GM21737 (cell line): ENCODE results near the gene CERS1.

Experiments
- ATAC-seq: cut with Tn5 transposase; IDR thresholded peaks from one replicate; pipeline ENCODE4 v1.9.1; 2021; ENCODE audit warnings: mild to moderate bottlenecking, moderate library complexity; ENCODE audit not compliant: unreplicated experiment

Gene CERS1

GRCh38 chr19:18858906-18859646 is 36.9 kb downstream of the CERS1 start:
- no peak for ATAC-seq

- ATAC-seq = no peak
These were observed 38.7 kb downstream of the CERS1 start for GRCh38 chr19:18857223-18857622.

GRCh38 chr19:18856385-18857126 is 39.4 kb downstream of the CERS1 start:
- no peak for ATAC-seq

- ATAC-seq = no peak
These were observed 40.1 kb downstream of the CERS1 start for GRCh38 chr19:18855647-18856384.

GRCh38 chr19:18854982-18855381 is 41.0 kb downstream of the CERS1 start:
- no peak for ATAC-seq

GRCh38 chr19:18853755-18854427 is 42.1 kb downstream of the CERS1 start:
- ATAC-seq = no peak

- no peak for ATAC-seq
These were observed 43.3 kb downstream of the CERS1 start for GRCh38 chr19:18852648-18853047.

GRCh38 chr19:18851673-18852325 is 44.2 kb downstream of the CERS1 start:
- no peak for ATAC-seq

GRCh38 chr19:18850471-18851375 is 45.2 kb downstream of the CERS1 start:
- ATAC-seq = no peak

- no peak for ATAC-seq
These were observed 46.0 kb downstream of the CERS1 start for GRCh38 chr19:18849838-18850400.

GRCh38 chr19:18848878-18849661 is 46.9 kb downstream of the CERS1 start:
- ATAC-seq = no peak

- ATAC-seq = no peak
These were observed 48.2 kb downstream of the CERS1 start for GRCh38 chr19:18847549-18848463.

- no peak for ATAC-seq
These were observed 49.0 kb downstream of the CERS1 start for GRCh38 chr19:18846862-18847548.

GRCh38 chr19:18845961-18846360 is 50.0 kb downstream of the CERS1 start:
- no peak for ATAC-seq

- ATAC-seq = no peak
These were observed 51.1 kb downstream of the CERS1 start for GRCh38 chr19:18844806-18845329.

- no peak for ATAC-seq
These were observed 52.0 kb downstream of the CERS1 start for GRCh38 chr19:18843960-18844359.

- ATAC-seq = no peak
These were observed 53.8 kb downstream of the CERS1 start for GRCh38 chr19:18842166-18842565.
